HUES48 (cell line): Measurements from ENCODE around the gene LRAT.
A peak's percentile ranks its signal among the peaks of the same experiment; 100 is the strongest.

Experiments used
- H3K27ac ChIP-seq: one replicate; pipeline ENCODE4 v1.7.0; 2013; ENCODE audit warnings: low read depth, low read length, inconsistent platforms
- H3K27me3 ChIP-seq: 2 replicates; pipeline ENCODE4 v1.6.1; 2013; ENCODE audit warnings: mild to moderate bottlenecking, low read length; ENCODE audit not compliant: control insufficient read depth, insufficient read depth
- H3K36me3 ChIP-seq: 2 replicates; pipeline ENCODE4 v1.6.1; 2013; ENCODE audit warnings: low read length; ENCODE audit not compliant: control insufficient read depth, insufficient read depth
- H3K4me1 ChIP-seq: 2 replicates; pipeline ENCODE4 v1.6.1; 2013; ENCODE audit warnings: mild to moderate bottlenecking, low read length; ENCODE audit not compliant: control insufficient read depth, insufficient read depth
- H3K4me3 ChIP-seq: 2 replicates; pipeline ENCODE4 v1.5.1; 2013; ENCODE audit warnings: mild to moderate bottlenecking, low read depth, low read length
- H3K9ac ChIP-seq: 2 replicates; pipeline ENCODE4 v1.6.1; 2013; ENCODE audit warnings: mild to moderate bottlenecking, low read depth, low read length, moderate library complexity
- H3K9me3 ChIP-seq: 2 replicates; pipeline ENCODE4 v1.6.1; 2013; ENCODE audit warnings: low read length; ENCODE audit not compliant: control insufficient read depth, insufficient read depth

The LRAT gene

GRCh38 chr4:154731756-154732155 is 12.0 kb upstream of the LRAT start:
- 0 out of 2 replicates have a peak, but pooled peaks cover 4% of the 10 kb centered on the region for H3K4me1 ChIP-seq
- no peaks in the 10 kb centered on the region for H3K27me3 ChIP-seq
- H3K9ac ChIP-seq, result no peak overlapping the region

GRCh38 chr4:154732669-154733068 is 11.1 kb upstream of the LRAT start:
- H3K27ac ChIP-seq, result no peak overlapping the region
- peaks cover 5% of the 10 kb centered on the region; the same call in 1 of the 2 replicates for H3K4me1 ChIP-seq
- no peaks in the 10 kb centered on the region for H3K36me3 ChIP-seq
- no peak overlapping the region for H3K4me3 ChIP-seq
- no peaks in the 10 kb centered on the region for H3K27me3 ChIP-seq
- no peaks in the 10 kb centered on the region for H3K9me3 ChIP-seq
- H3K9ac ChIP-seq, result no peak overlapping the region

More at GRCh38 chr4:154731756-154732155, 12.0 kb upstream of the LRAT start:
- Histone ChIP-seq H3K36me3 (no peaks in the 10 kb centered on the region), H3K4me3 (no peak overlapping the region), H3K9me3 (no peaks in the 10 kb centered on the region), H3K27ac (no peak overlapping the region)

- H3K9me3 ChIP-seq, result no peaks in the 10 kb centered on the region
- H3K27ac ChIP-seq, result no peak overlapping the region
- no peak overlapping the region for H3K4me3 ChIP-seq
- peaks cover 45% of the 10 kb centered on the region for H3K4me1 ChIP-seq
- H3K9ac ChIP-seq, result no peak overlapping the region
- H3K36me3 ChIP-seq, result no peaks in the 10 kb centered on the region
- H3K27me3 ChIP-seq, result peaks cover 24% of the 10 kb centered on the region
These were observed 7.0 kb upstream of the LRAT start for GRCh38 chr4:154736770-154737169.

GRCh38 chr4:154738426-154738825 is 5.4 kb upstream of the LRAT start:
- no peak overlapping the region for H3K4me3 ChIP-seq
- H3K27ac ChIP-seq, result peak overlapping the region; percentile 92
- H3K9me3 ChIP-seq, result no peaks in the 10 kb centered on the region
- peaks cover 32% of the 10 kb centered on the region for H3K27me3 ChIP-seq
- no peak overlapping the region for H3K9ac ChIP-seq
- peaks cover 53% of the 10 kb centered on the region for H3K4me1 ChIP-seq
- no peaks in the 10 kb centered on the region for H3K36me3 ChIP-seq

GRCh38 chr4:154739111-154739510 is 4.7 kb upstream of the LRAT start:
- Histone ChIP-seq H3K27me3 (peaks cover 34% of the 10 kb centered on the region), H3K36me3 (no peaks in the 10 kb centered on the region), H3K9ac (no peak overlapping the region), H3K9me3 (no peaks in the 10 kb centered on the region), H3K27ac (peak overlapping the region; percentile 92), H3K4me3 (no peak overlapping the region), H3K4me1 (peaks cover 53% of the 10 kb centered on the region)

GRCh38 chr4:154740462-154740861 is 3.3 kb upstream of the LRAT start:
- Histone ChIP-seq H3K4me1 (peaks cover 52% of the 10 kb centered on the region), H3K36me3 (no peaks in the 10 kb centered on the region), H3K9me3 (no peaks in the 10 kb centered on the region), H3K27ac (peak overlapping the region; percentile 91), H3K4me3 (peak overlapping the region; percentile 87), H3K27me3 (peaks cover 45% of the 10 kb centered on the region), H3K9ac (no peak overlapping the region)

GRCh38 chr4:154741131-154741665 is 2.6 kb upstream of the LRAT start:
- Histone ChIP-seq H3K4me3 (peak overlapping the region; percentile 87), H3K36me3 (no peaks in the 10 kb centered on the region), H3K4me1 (peaks cover 50% of the 10 kb centered on the region), H3K9ac (peak overlapping the region; percentile 18; the same call in 1 of the 2 replicates), H3K9me3 (no peaks in the 10 kb centered on the region), H3K27ac (peak overlapping the region; percentile 91), H3K27me3 (peaks cover 45% of the 10 kb centered on the region)

- Histone ChIP-seq H3K4me3 (peak overlapping the region; percentile 87), H3K9ac (peak overlapping the region; percentile 53; the same call in 1 of the 2 replicates), H3K36me3 (no peaks in the 10 kb centered on the region), H3K9me3 (no peaks in the 10 kb centered on the region), H3K27me3 (peaks cover 45% of the 10 kb centered on the region), H3K27ac (peak overlapping the region; percentile 91), H3K4me1 (peaks cover 53% of the 10 kb centered on the region)
These were observed 1.6 kb upstream of the LRAT start for GRCh38 chr4:154741922-154742850.

- peak overlapping the region; percentile 87 for H3K4me3 ChIP-seq
- no peaks in the 10 kb centered on the region for H3K9me3 ChIP-seq
- H3K27ac ChIP-seq, result no peak overlapping the region
- H3K4me1 ChIP-seq, result peaks cover 52% of the 10 kb centered on the region
- peaks cover 45% of the 10 kb centered on the region for H3K27me3 ChIP-seq
- peak overlapping the region; percentile 67 for H3K9ac ChIP-seq
- H3K36me3 ChIP-seq, result peaks cover 19% of the 10 kb centered on the region
These were observed 634 bp downstream of the LRAT start for GRCh38 chr4:154744341-154744926.

GRCh38 chr4:154757713-154758112 is 13.9 kb downstream of the LRAT start:
- no peaks in the 10 kb centered on the region for H3K27me3 ChIP-seq
- H3K36me3 ChIP-seq, result peaks cover 10% of the 10 kb centered on the region
- no peak overlapping the region for H3K27ac ChIP-seq
- no peak overlapping the region for H3K4me3 ChIP-seq
- no peaks in the 10 kb centered on the region for H3K4me1 ChIP-seq
- H3K9ac ChIP-seq, result no peak overlapping the region
- no peaks in the 10 kb centered on the region for H3K9me3 ChIP-seq

- Histone ChIP-seq H3K27me3 (no peaks in the 10 kb centered on the region), H3K4me1 (no peaks in the 10 kb centered on the region), H3K36me3 (no peaks in the 10 kb centered on the region), H3K4me3 (no peak overlapping the region), H3K9me3 (no peaks in the 10 kb centered on the region), H3K27ac (no peak overlapping the region), H3K9ac (no peak overlapping the region)
These were observed 17.1 kb downstream of the LRAT start for GRCh38 chr4:154760895-154761294.
